ENCODE results near the gene PRR5L.
"Not testable (repeated sequence)": the region's sequence is repeated elsewhere in the genome, so short reads cannot be mapped to it uniquely, and the experiment has no call there.

Gene PRR5L

DNA sequence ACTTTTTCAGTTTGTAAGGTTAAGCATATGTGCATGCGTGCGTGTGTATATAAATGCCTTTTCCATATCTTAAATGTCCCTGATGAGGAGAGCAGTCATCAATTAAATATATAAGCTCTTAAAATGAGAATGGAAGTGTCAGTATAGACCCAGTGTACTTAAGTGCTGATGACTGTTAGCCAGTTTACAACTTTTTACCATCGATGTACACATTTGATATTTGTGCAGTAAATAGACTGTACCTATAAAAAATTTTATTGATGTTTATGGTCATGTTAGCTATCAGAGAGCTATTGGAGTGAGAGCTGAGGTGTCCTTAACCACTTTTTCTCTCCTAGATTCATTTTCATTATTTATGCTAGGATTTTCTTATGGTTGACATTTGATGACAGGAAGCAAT is 168.6 kb downstream of the PRR5L start:
- H3K36me3 ChIP-seq (ENCODE audit: insufficient read depth, low read length) = no peaks in the 10 kb centered on the region
- no peak overlapping the region for H3K4me3 ChIP-seq (ENCODE audit: low read length)

DNA sequence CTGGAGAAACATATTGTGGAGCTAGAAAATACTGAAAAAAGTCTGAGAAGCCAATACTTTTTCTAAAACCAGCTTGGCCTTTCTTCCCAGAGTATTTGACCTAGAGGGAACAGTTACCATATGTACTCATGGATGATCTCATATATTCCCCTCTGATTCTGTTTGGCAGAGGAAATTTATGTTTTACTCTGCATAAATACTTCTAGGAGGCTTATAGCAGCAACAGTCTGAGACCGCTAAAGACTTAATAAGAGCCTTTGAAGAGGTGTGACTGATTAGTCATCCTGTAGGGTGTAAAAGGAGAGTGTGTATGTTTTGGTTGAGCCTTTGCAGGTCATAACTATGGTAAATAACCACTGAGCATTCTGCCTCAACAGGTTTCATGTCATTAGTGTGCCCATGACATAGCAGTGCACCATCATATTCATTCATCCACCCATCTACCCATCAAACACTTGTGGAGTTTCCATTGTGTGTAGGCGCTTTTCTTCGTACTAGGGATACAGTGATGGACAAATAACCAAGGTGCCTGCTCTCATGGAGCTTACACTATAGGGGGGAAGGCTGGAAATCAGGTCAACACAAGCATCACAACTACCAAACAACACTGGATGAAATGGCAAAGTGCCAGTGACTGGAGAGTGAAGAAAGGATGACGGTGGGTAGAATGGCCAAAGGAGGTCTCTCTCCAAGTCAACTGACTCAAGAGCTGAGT is 169.5 kb downstream of the PRR5L start:
- Histone ChIP-seq H3K27me3 (ENCODE audit: control insufficient read depth, insufficient read depth, low read length) (no peaks in the 10 kb centered on the region), H3K4me1 (ENCODE audit: control insufficient read depth, insufficient read depth, low read length) (peaks cover 26% of the 10 kb centered on the region), H3K4me3 (ENCODE audit: low read length) (no peak overlapping the region), H3K9me3 (replicated peaks; ENCODE audit: low read length) (no peaks in the 10 kb centered on the region), H3K4me2 (ENCODE audit: low read length) (no peak overlapping the region), H3K9ac (ENCODE audit: low read depth, low read length) (no peak overlapping the region), H3K36me3 (ENCODE audit: insufficient read depth, low read length) (no peaks in the 10 kb centered on the region)

More for the DNA sequence above, 168.6 kb downstream of the PRR5L start:
- Histone ChIP-seq H3K9ac (ENCODE audit: low read depth, low read length) (no peak overlapping the region), H3K27me3 (ENCODE audit: control insufficient read depth, insufficient read depth, low read length) (no peaks in the 10 kb centered on the region), H3K4me1 (ENCODE audit: control insufficient read depth, insufficient read depth, low read length) (peaks cover 18% of the 10 kb centered on the region), H3K9me3 (replicated peaks; ENCODE audit: low read length) (no peaks in the 10 kb centered on the region), H3K4me2 (ENCODE audit: low read length) (no peak overlapping the region)

GRCh38 chr11:36467012-36467411 is 170.9 kb downstream of the PRR5L start:
- no peaks in the 10 kb centered on the region for H3K27me3 ChIP-seq (ENCODE audit: control insufficient read depth, insufficient read depth, low read length)

GRCh38 chr11:36467916-36468315 is 171.8 kb downstream of the PRR5L start:
- no peaks in the 10 kb centered on the region for H3K27me3 ChIP-seq (ENCODE audit: control insufficient read depth, insufficient read depth, low read length)
- H3K9me3 ChIP-seq (replicated peaks; ENCODE audit: low read length) = no peaks in the 10 kb centered on the region
- H3K4me2 ChIP-seq (ENCODE audit: low read length) = no peak overlapping the region
- H3K36me3 ChIP-seq (ENCODE audit: insufficient read depth, low read length) = no peaks in the 10 kb centered on the region
- no peak overlapping the region for H3K9ac ChIP-seq (ENCODE audit: low read depth, low read length)
- peaks cover 29% of the 10 kb centered on the region for H3K4me1 ChIP-seq (ENCODE audit: control insufficient read depth, insufficient read depth, low read length)
- no peak overlapping the region for H3K4me3 ChIP-seq (ENCODE audit: low read length)

More at GRCh38 chr11:36467012-36467411, 170.9 kb downstream of the PRR5L start:
- Histone ChIP-seq H3K36me3 (ENCODE audit: insufficient read depth, low read length) (no peaks in the 10 kb centered on the region), H3K4me3 (ENCODE audit: low read length) (no peak overlapping the region), H3K9me3 (replicated peaks; ENCODE audit: low read length) (no peaks in the 10 kb centered on the region), H3K4me1 (ENCODE audit: control insufficient read depth, insufficient read depth, low read length) (peaks cover 29% of the 10 kb centered on the region), H3K4me2 (ENCODE audit: low read length) (no peak overlapping the region), H3K9ac (ENCODE audit: low read depth, low read length) (no peak overlapping the region)

- Histone ChIP-seq H3K27me3 (ENCODE audit: control insufficient read depth, insufficient read depth, low read length) (no peaks in the 10 kb centered on the region), H3K9ac (ENCODE audit: low read depth, low read length) (no peak overlapping the region), H3K4me2 (ENCODE audit: low read length) (no peak overlapping the region), H3K4me3 (ENCODE audit: low read length) (no peak overlapping the region), H3K9me3 (replicated peaks; ENCODE audit: low read length) (no peaks in the 10 kb centered on the region), H3K4me1 (ENCODE audit: control insufficient read depth, insufficient read depth, low read length) (peaks cover 22% of the 10 kb centered on the region), H3K36me3 (ENCODE audit: insufficient read depth, low read length) (no peaks in the 10 kb centered on the region)
Measured at GRCh38 chr11:36469063-36469462, 173.0 kb downstream of the PRR5L start.

DNA sequence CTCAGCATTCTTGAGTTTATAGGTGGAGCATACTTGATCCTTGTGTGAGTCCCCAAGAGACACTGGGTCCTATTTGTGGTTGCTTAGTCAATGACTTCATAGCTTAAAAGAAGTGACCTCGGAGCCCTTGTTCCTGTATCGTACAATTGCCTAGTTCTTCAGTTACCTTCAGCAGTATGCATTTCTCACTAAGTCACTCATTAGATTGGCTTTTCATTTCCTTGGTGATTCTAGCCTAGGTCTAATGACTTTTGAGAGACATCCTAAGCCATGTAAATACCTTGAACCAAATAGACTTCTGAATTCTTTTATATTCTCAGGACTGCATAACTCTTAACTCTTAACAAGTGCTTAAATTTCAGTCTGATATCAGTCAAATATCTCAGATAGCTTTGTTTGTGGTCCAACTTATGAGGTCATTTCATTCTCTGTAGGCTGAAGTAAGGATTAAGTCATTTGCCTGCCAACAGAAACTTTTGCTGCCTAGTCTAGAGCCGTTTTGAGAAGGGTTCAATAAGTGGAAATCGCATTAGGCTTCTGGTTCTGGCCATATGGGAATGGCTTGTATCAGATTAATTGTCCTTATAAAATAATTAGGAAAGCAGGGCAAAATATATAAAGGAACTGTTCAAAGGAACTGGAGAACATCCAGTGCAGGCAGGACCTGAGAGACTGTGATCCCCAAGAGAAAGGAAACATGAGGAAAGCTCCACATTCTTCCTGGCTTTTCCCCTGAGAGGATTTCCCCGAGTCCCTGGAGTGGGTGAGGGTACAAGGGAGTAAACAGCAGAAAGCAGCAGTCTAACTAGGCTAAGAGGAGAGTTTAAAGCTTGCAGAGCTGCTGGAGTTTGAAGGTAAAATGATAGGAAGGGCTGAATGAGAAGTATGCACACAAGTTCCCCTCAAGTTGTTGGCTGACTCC is 174.1 kb downstream of the PRR5L start:
- Histone ChIP-seq H3K9ac (ENCODE audit: low read depth, low read length) (no peak overlapping the region), H3K4me1 (ENCODE audit: control insufficient read depth, insufficient read depth, low read length) (peaks cover 21% of the 10 kb centered on the region), H3K9me3 (replicated peaks; ENCODE audit: low read length) (no peaks in the 10 kb centered on the region), H3K27me3 (ENCODE audit: control insufficient read depth, insufficient read depth, low read length) (no peaks in the 10 kb centered on the region), H3K36me3 (ENCODE audit: insufficient read depth, low read length) (no peaks in the 10 kb centered on the region), H3K4me2 (ENCODE audit: low read length) (peak overlapping the region; percentile 42), H3K4me3 (ENCODE audit: low read length) (no peak overlapping the region)

- Histone ChIP-seq H3K4me2 (ENCODE audit: low read length) (no peak overlapping the region), H3K4me3 (ENCODE audit: low read length) (no peak overlapping the region), H3K9me3 (replicated peaks; ENCODE audit: low read length) (no peaks in the 10 kb centered on the region), H3K4me1 (ENCODE audit: control insufficient read depth, insufficient read depth, low read length) (peaks cover 21% of the 10 kb centered on the region), H3K9ac (ENCODE audit: low read depth, low read length) (no peak overlapping the region), H3K36me3 (ENCODE audit: insufficient read depth, low read length) (no peaks in the 10 kb centered on the region), H3K27me3 (ENCODE audit: control insufficient read depth, insufficient read depth, low read length) (no peaks in the 10 kb centered on the region)
Measured at GRCh38 chr11:36471577-36471976, 175.5 kb downstream of the PRR5L start.

GRCh38 chr11:36475192-36475591 is 179.1 kb downstream of the PRR5L start:
- H3K4me3 ChIP-seq (ENCODE audit: low read length) = no peak overlapping the region
- H3K27me3 ChIP-seq (ENCODE audit: control insufficient read depth, insufficient read depth, low read length) = no peaks in the 10 kb centered on the region
- H3K36me3 ChIP-seq (ENCODE audit: insufficient read depth, low read length) = no peaks in the 10 kb centered on the region
- H3K9me3 ChIP-seq (replicated peaks; ENCODE audit: low read length) = no peaks in the 10 kb centered on the region
- no peak overlapping the region for H3K4me2 ChIP-seq (ENCODE audit: low read length)
- H3K4me1 ChIP-seq (ENCODE audit: control insufficient read depth, insufficient read depth, low read length) = peaks cover 6% of the 10 kb centered on the region
- H3K9ac ChIP-seq (ENCODE audit: low read depth, low read length) = no peak overlapping the region

DNA sequence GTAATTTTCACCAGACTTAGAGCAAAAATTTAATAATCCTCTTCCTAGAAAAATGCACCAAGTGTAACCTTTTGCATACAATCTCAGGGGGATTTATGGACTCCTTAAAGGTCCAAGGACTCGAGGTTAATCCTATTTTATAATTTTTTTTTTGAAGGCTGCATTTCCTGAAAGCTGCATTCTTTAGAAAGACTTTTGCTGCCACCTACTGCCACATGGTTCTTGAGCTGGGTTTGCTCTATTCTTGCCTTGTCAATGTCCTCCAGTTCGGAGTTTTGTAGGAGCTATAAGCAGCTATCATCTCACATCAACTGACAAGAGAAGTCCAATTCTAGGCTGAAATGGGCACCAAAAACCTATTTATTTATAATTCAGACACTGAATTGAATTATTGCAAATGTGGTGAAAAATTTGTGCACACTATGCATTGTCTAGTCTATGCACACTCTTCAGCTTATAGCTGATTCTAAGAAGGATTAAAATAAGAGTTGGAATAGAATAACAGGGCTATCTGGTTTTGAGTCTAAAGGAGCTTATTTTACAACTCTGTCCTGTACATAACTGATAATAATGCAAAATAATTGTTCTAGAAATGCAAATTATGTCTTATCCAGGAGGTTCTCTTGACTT is 182.7 kb downstream of the PRR5L start:
- Histone ChIP-seq H3K4me3 (ENCODE audit: low read length) (no peak overlapping the region), H3K9ac (ENCODE audit: low read depth, low read length) (no peak overlapping the region), H3K4me2 (ENCODE audit: low read length) (no peak overlapping the region), H3K27me3 (ENCODE audit: control insufficient read depth, insufficient read depth, low read length) (no peaks in the 10 kb centered on the region), H3K9me3 (replicated peaks; ENCODE audit: low read length) (no peaks in the 10 kb centered on the region), H3K36me3 (ENCODE audit: insufficient read depth, low read length) (peaks cover 3% of the 10 kb centered on the region), H3K4me1 (ENCODE audit: control insufficient read depth, insufficient read depth, low read length) (no peaks in the 10 kb centered on the region)

GRCh38 chr11:36480833-36481232 is 184.7 kb downstream of the PRR5L start:
- Histone ChIP-seq H3K4me2 (ENCODE audit: low read length) (no peak overlapping the region), H3K9me3 (replicated peaks; ENCODE audit: low read length) (no peaks in the 10 kb centered on the region), H3K9ac (ENCODE audit: low read depth, low read length) (no peak overlapping the region), H3K27me3 (ENCODE audit: control insufficient read depth, insufficient read depth, low read length) (no peaks in the 10 kb centered on the region), H3K4me3 (ENCODE audit: low read length) (no peak overlapping the region), H3K36me3 (ENCODE audit: insufficient read depth, low read length) (peaks cover 21% of the 10 kb centered on the region), H3K4me1 (ENCODE audit: control insufficient read depth, insufficient read depth, low read length) (no peaks in the 10 kb centered on the region)

- H3K9me3 ChIP-seq (replicated peaks; ENCODE audit: low read length); H3K27me3 ChIP-seq (ENCODE audit: control insufficient read depth, insufficient read depth, low read length); H3K4me3 ChIP-seq (ENCODE audit: low read length); H3K4me2 ChIP-seq (ENCODE audit: low read length); H3K4me1 ChIP-seq (ENCODE audit: control insufficient read depth, insufficient read depth, low read length); H3K9ac ChIP-seq (ENCODE audit: low read depth, low read length): not testable (repeated sequence)
- H3K36me3 ChIP-seq (ENCODE audit: insufficient read depth, low read length) = peaks cover 30% of the 10 kb centered on the region
Measured at GRCh38 chr11:36483042-36483441, 187.0 kb downstream of the PRR5L start.

Data from skeletal muscle satellite cell (primary cell).